ENCODE data around the gene C1orf115. TPM values are rescaled to one million over a fixed set of nuclear protein-coding genes. Genes with fewer than 3 reads are reported as not detected.

The C1orf115 gene
- total and polyA plus RNA-seq, 2 of the 4 experiments (the other 2 are of a cell fraction): 0.07 to 0.18 TPM

DNA sequence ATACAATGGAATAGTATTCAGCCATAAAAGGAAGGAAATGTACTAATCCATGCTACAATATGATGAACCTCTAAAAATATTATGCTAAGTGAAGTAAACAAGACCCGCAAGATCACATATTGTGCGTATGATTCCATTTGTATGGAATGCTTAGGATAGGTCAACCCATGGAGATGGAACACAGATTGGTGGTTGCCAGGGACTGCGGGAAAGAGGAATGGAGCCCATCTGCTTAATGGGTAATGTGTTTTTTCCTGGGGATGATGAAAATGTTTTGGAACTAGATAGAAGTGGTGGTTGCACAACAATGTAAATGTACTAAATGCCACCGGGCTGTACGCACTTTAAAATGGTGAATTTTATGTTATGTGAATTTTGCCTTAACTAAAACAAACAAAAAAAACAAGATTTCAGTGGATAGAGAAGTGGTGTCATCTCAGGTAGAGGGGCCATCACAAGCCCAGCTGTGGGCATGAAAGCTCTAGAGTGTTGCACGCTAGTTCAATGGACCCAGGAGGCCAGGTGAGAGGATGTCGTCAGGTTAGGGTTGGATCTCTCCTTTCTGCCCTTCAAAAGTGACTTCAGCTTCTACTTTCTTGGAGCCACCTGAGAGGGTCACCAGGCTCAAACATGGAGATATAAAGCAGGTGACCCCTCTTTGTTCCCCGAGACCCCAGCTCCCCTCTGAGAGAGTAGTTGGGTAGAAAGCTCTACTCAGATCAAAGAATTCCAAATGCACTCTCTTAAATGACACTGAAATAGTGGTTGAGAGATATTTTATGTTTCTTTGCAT lies 2.5 kb downstream of the C1orf115 start:
- CTCF ChIA-PET: interaction anchor here (1.1 kb wide), 1 partner anchor 45 kb away, joined by 3 read pairs; no protein-coding TSS in a partner anchor
- Histone ChIP-seq H2BK15ac (ENCODE audit: low read depth, low read length) (no peak overlapping the region), H3K4ac (ENCODE audit: low read depth, low read length) (no peak overlapping the region)
- TF ChIP-seq RFX5 (IDR thresholded peaks at IDR 0.05; ENCODE audit: low read depth, low read length) (no peak), CEBPB (IDR thresholded peaks at IDR 0.05; ENCODE audit: low read depth, low read length) (no peak), MAZ (IDR thresholded peaks at IDR 0.05; ENCODE audit: borderline replicate concordance, low read depth, low read length) (no peak), MAFK (IDR thresholded peaks at IDR 0.05; ENCODE audit: low read depth, low read length) (no peak), ELK1 (IDR thresholded peaks at IDR 0.05; ENCODE audit: borderline replicate concordance, low read depth, low read length) (no peak), MXI1 (IDR thresholded peaks at IDR 0.05; ENCODE audit: borderline replicate concordance, low read depth, low read length) (no peak), CTCF (conservative IDR thresholded peaks at IDR 0.05; ENCODE audit: low read depth, low read length) (no peak), CHD1 (IDR thresholded peaks at IDR 0.05; ENCODE audit: low read depth, low read length) (no peak), RAD21 (IDR thresholded peaks at IDR 0.05; ENCODE audit: low read length) (no peak), SMC3 (IDR thresholded peaks at IDR 0.05; ENCODE audit: low read depth, low read length) (no peak), RCOR1 (IDR thresholded peaks at IDR 0.05; ENCODE audit: insufficient replicate concordance, low read length) (no peak), NFE2L2 (IDR thresholded peaks at IDR 0.05; ENCODE audit: low read depth, low read length) (no peak), BHLHE40 (IDR thresholded peaks at IDR 0.05; ENCODE audit: low read depth, low read length) (no peak), POLR2A (IDR thresholded peaks at IDR 0.05; ENCODE audit: low read depth, low read length) (no peak)
- TF ChIP-seq, protein P1, sequence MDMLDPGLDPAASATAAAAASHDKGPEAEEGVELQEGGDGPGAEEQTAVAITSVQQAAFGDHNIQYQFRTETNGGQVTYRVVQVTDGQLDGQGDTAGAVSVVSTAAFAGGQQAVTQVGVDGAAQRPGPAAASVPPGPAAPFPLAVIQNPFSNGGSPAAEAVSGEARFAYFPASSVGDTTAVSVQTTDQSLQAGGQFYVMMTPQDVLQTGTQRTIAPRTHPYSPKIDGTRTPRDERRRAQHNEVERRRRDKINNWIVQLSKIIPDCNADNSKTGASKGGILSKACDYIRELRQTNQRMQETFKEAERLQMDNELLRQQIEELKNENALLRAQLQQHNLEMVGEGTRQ (IDR thresholded peaks at IDR 0.05; ENCODE audit: low read depth, low read length): no peak

More for the DNA sequence above, 2.5 kb downstream of the C1orf115 start:
- H2AFZ ChIP-seq (replicated peaks; ENCODE audit: low read length, poor library complexity): no peak overlapping the region
- POLR2A ChIA-PET (ENCODE audit: unreplicated experiment): no interaction called here
- H2BK5ac ChIP-seq (ENCODE audit: low read depth, low read length, poor library complexity, severe bottlenecking): no peak overlapping the region
- no peak overlapping the region for H3K9ac ChIP-seq (ENCODE audit: low read depth, low read length)
- H3K18ac ChIP-seq (ENCODE audit: low read depth, low read length): no peak overlapping the region
- 60% methylated on average over 1 of the region's 8 CpGs; no CpG with 5 or more reads in 1 of the 2 experiments for WGBS, 2 experiments (ENCODE audit: extremely low coverage in 2 of 2, insufficient read length in 1 of 2)
- no peak overlapping the region for H2AK9ac ChIP-seq (replicated peaks; ENCODE audit: low read depth, low read length, poor library complexity)
- H3K4me2 ChIP-seq (ENCODE audit: low read depth, low read length): no peak overlapping the region
- intact Hi-C loops (cut with micrococcal nuclease): no loop called here
- no peak overlapping the region for H2BK120ac ChIP-seq (ENCODE audit: low read depth, low read length)
- no peak overlapping the region for H3K23ac ChIP-seq (ENCODE audit: low read depth, low read length)
- no peak overlapping the region for H3K56ac ChIP-seq (ENCODE audit: extremely low read depth, insufficient read depth, low read length)
- no peak overlapping the region for H3K27ac ChIP-seq (ENCODE audit: insufficient read depth, low read length)
- DNase-seq (no peak), ATAC-seq (ENCODE audit: low read depth) (no peak)
- no peak overlapping the region for H2BK20ac ChIP-seq (ENCODE audit: low read depth, low read length)
- H4K91ac ChIP-seq (ENCODE audit: insufficient read depth, low read depth, low read length): no peak overlapping the region
- H2AK5ac ChIP-seq (ENCODE audit: low read depth, low read length): no peak overlapping the region
- H3K27me3 ChIP-seq (ENCODE audit: control insufficient read depth, insufficient read depth, low read length): peaks cover 36% of the 10 kb centered on the region
- no peaks in the 10 kb centered on the region; the same call in 1 of the 2 replicates for H3K9me1 ChIP-seq (ENCODE audit: insufficient read depth, low read length)
- no peak overlapping the region for H3K14ac ChIP-seq (replicated peaks; ENCODE audit: low read depth, low read length)
- H3K79me1 ChIP-seq (ENCODE audit: low read depth in 1 of 2, low read length in 2 of 2): no peaks in the 10 kb centered on the region
- no peak overlapping the region for H3K4me3 ChIP-seq (ENCODE audit: insufficient read depth, low read depth, low read length)
- no peaks in the 10 kb centered on the region for H3K36me3 ChIP-seq (ENCODE audit: control insufficient read depth, insufficient read depth, low read length)
- no peak overlapping the region for H4K5ac ChIP-seq (ENCODE audit: low read depth, low read length)
- H3K4me1 ChIP-seq (ENCODE audit: control insufficient read depth, insufficient read depth, low read length): no peaks in the 10 kb centered on the region
- H4K8ac ChIP-seq (ENCODE audit: low read depth in 2 of 2, low read length in 2 of 2): no peak overlapping the region
- no peaks in the 10 kb centered on the region for H4K20me1 ChIP-seq (ENCODE audit: insufficient read depth, low read length)
- dilution Hi-C loops (cut with HindIII; ENCODE audit: low sequenced_read_pairs, unreplicated experiment): no loop called here
- in situ Hi-C loops (cut with MboI; ENCODE audit: low sequenced_read_pairs): no loop called here
- no peaks in the 10 kb centered on the region for H3K9me3 ChIP-seq (ENCODE audit: control insufficient read depth, insufficient read depth, low read length)
- BruUV-seq (replicated peaks): no TSS peak
